ENCODE measurements around the gene CDH23.

Gene CDH23

DNA sequence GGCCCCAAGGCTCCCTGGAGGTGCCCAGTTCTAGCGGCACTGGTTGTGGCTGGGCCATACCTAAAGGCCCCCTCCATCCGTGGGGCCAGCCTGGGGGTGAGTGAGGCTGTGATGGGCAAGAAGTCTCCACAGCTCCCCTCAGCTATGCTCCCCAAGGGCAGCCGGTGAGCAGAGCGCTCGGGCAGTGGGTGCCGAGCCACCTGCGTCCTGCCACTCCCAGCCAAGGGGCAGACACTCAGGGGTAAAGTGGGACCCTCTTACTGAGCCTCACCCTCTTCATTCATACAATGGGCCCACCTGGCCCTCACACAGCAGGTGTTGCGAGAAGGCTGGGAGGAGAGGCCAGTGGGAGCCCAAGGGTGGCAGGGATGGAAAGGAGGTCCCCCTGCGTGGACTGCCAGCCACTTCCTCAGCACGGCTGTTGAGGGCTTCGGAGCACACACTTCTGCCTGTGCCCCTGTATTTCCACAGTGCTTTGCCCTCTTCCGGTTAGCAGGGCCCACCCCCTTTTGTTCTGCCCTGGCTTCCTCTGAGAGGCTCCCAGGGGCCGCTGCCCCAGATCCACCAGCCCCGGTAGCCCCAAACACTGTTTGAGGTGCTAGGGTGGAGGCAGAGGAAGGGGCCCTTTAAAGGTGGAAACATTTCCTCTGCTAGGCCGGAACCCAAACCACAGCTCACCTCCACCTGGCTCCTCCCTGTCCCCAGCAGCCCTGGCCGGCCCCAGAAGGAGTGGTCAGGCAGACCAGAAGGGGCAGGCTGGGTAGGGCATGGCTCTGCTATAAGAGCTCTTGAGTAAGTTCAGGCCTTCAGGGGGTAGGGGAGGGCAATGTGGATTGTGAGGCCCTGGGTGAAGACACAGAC, 339.2 kb downstream of the CDH23 start:
- DNase-seq, result no peak

DNA sequence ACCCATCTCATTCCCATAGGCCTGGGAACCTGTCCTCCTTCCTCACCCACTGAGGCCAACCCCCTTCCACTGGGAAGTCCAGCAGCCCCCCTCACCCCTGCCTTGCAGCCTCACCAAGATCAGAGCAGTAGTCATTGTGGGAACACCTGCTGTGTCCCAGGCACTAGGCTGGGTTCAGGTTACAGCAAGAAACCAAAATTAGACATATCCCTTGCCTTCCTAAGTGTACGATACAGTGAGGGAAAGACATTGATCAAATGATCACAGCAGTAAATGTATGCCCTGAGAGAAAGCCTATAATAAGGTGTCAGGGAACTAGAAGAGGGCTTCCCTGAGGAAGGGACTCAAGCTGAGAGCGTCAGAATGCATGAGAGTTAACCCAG, 339.8 kb downstream of the CDH23 start:
- DNase-seq, result no peak

DNA sequence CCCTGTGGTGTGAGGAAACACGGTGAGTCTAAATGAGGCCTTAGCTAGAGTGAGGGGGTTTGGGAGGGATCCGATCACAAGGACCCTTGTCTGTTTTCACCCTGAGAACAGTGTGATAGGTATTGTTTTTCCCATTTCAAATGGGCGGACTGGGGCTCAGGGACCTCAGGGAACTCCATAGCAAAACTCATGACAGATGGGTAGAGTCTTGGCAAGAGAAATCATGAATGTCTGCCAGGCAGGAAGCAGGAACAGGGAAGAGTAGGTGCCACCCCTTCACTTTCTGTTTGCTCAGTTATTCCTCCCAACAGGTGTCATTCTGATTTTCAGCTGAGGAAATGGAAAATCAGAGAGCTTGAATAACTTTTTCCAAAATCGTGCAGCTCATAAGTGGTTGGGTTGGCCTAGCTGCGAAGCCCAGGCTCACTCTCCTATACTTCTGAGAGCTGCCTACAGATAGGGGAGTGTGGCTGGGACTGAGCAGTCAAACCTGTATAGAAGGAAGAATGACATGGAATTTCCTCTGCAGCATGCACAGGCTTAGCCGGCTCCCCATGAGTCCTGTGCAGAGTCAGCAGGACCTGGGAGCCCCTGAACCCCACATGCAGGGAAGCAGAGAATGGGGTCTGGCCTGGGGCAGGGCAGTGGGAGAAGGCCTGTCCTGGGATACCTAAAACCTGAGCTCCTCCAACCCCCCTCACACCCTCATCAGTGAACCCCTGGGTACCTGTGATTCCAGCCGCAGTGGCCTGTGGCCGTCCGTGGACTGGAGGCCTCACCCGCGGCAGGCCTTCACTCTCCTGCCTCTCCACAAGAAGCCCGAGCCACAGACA, 340.5 kb downstream of the CDH23 start:
- DNase-seq, result no peak

DNA sequence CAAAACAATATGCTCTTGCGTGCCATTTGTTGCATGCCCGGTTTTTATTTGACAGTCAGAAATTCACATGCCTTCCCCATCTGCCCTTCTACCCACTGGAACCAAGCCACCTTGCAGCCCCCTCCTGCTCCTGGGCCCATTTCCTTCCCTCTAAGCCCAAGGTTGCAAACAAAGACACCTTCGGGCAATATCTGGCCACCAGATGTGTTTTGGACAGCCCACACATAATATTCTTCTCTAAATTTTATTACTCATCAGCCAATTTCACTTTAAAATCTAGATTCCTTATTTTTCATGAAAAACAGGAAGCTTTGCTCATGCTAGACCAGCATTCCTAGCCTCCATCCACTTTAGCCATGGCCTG, 341.1 kb downstream of the CDH23 start:
- DNase-seq, result no peak

DNA sequence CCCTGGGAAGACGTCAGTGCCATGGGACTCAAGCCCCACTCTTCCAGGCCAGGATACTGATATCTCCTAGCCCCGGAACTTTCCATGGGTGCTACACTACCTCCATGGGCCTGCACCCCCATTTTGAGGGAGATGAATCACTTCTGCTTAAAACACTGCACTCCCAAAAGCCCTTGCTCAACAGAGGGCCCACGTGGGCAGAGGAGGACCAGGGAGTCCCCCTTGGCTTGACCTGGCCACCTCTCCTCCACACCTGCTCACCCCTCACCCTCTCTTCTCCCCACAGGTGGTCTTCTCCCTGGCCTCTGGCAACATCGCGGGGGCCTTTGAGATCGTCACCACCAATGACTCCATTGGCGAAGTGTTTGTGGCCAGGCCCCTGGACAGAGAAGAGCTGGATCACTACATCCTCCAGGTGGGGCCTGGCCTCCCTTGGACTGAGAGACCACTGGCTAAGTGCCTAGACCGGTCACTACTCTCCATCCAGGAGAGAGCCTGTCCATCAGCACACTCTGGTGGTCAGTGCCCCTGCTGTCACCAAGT, 342.7 kb downstream of the CDH23 start:
- DNase-seq, result no peak

DNA sequence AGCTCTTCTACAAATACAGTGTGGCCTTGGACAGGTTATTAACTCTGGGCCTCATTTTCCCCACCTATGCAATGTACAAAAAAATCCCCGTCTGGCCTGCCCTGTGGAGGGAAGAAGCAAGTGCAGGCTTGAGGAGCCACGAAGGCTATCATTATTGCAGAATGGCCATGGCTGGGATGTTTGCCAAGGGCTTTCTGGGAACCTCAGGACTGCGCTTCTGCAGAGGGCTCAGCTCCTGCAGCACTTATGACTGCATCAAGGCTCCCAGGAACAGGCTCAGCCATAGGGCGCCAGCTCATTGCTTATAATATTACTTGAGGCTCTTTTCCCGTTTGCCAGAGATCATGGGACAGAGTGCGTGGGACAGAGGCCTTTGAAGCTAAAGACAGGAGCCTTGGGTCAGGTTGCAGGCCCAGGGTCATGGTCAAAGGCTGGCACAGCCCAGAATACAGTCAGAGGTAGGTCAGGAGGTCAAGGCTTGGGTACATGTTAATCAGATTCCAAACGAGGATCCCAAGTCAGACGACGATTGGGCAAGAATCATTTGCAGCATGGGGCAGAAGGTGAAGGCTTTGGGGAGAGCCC, 343.4 kb downstream of the CDH23 start:
- no peak for DNase-seq

DNA sequence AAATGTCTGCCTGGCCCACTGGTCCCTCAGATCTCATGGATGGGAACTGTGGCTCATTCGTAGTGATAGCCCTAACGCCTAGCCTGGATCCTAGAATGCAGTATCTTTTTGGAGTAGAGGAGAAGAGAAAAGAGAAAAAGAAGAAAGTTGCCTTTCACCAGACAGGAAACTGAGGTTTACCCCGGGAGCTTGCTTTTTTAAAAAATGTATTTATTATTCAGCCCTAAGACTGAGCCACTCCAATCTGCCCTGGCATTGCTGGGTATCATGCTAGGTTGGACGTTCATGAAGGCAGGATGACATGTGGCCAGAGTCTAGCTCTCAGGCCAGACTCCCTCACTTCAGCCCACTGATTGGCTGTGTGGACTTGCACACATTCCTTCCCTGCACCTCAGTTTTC, 344.3 kb downstream of the CDH23 start:
- DNase-seq, result no peak

DNA sequence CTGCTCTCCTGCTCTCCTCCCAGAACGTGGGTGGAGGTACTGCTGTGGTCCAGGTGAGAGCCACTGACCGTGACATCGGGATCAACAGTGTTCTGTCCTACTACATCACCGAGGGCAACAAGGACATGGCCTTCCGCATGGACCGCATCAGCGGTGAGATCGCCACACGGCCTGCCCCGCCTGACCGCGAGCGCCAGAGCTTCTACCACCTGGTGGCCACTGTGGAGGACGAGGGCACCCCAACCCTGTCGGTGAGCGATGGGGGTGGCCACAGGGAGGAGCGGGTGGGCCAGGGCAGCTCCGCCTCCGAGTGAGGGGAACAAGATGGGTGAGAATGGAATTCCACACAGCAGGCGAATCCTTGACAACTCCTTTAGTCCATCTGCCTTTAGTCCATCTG, 345.0 kb downstream of the CDH23 start:
- no peak for DNase-seq

DNA sequence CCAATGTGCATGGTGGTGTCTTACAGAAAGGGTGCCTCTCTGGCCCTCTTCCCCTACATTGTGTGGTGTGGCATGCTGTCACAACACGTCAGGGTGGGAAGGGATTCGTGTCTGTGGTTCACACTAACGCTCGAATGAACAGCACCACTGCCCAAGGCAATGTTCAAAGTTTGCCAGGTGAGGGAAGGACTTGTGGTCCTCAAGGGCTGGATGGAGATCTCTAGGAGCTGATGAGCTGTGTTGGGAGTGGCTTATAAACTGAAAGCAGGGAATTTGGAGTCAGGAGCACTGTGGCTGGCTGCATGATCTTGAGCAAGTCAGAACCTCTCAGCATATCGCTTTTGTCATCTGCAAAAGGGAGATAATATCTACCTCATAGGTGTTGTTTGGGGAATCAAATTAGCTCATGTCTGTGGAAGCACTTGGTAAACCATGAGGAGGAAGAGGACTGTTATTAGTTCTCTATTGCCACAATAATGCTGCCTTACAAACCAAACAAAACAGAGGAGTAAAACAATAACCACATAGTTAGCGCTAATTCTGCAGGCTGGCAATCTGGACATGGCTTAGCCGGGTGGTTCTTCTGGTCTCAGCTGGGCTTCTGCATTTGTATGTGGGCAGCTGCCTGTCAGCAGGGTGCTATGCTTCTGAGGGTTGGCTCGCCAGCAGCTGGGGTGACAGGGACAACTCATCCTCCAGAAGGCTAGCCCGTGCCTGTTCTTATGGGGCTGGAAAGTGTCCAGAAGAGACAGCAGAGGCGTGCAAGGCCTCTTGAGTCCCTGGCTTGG, 345.8 kb downstream of the CDH23 start:
- no peak for DNase-seq

DNA sequence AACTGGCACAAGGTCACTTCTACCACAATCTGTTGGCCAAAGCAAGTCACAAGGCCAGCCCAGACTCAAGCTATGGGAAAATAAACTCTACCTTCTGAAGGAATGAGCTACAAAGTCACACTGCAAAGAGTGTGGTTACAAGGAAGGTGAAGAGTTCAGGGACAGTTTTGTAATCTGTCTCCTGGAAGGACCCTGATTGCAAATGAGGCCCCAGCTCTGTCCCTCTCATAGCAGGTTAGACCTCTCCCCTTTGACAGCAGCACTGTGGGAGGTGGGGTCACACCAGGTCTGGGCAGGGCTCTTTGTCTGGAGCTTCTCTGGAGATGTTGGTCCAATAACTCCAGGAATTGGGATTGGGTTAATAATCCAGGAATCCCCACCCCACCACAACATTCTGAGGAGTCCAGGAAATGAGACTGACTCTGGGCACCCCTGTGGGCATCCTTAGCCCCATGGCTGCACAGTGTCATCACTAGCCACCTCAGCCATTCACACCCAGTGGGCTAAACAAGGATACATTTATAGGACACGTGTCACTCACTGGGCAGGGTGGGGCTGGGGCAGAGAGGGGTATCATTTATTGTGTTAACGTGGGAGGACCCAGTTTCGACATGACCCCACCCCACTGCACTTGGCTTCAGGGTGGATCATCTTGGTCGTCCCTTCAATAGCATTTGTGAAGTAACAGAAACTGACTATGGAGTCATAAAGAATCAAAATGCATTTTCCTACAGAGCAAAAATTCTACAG, 346.5 kb downstream of the CDH23 start:
- no peak for DNase-seq

DNA sequence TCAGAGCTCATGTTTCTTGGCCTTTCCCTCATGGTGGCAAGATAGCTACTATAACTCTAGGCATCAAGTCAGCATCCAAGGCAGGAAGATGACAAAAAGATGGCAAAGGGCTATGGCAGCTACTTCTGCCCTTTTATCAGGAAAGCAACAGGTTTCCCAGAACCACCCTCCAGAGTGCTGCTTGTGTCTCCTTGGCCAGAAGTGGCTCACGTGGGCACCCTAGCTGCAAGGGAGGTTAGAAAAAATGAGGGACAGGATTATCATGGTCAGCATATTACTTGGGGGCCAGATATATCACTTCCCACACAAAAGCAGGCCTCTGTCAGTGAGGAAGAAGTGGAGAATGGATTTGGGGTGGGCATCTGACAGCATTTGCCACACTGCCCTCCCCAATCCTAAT, 347.1 kb downstream of the CDH23 start:
- DNase-seq, result no peak

DNA sequence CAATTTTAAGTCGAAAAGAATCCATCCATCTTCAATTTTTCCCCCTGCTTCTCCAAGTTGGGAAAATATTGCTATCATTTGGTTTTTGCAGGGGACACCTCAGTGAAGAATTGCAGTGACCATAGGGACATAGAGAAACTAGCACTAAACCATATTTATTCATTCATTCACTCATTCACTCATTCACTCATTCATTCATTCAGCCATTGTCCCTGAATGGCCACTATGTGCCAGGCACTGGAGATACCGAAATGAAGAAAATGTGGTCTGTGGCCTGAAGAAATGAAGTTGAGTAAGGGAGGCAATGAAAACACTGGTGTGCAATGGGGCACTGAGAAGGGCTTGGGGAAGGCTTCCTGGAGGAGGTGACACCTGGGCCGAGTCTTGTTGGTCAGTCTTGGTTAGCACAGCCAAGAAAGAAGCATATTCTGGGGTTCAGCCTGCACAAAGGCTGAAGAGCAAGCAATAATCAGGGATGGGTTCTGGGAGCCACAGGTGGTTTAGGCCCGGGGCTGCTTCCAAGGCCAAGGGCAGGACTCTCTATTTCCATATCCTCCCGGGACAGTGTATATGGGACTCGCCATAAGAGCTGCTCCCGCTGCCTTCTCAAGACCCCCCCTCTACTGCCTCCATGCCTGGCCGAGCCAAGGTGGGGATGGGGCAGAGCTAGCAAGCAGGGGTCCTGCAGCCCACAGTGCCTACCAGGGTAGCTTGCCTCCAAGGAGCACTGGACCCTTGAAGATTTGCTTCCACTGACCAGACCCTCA, 348.4 kb downstream of the CDH23 start:
- DNase-seq, result no peak

DNA sequence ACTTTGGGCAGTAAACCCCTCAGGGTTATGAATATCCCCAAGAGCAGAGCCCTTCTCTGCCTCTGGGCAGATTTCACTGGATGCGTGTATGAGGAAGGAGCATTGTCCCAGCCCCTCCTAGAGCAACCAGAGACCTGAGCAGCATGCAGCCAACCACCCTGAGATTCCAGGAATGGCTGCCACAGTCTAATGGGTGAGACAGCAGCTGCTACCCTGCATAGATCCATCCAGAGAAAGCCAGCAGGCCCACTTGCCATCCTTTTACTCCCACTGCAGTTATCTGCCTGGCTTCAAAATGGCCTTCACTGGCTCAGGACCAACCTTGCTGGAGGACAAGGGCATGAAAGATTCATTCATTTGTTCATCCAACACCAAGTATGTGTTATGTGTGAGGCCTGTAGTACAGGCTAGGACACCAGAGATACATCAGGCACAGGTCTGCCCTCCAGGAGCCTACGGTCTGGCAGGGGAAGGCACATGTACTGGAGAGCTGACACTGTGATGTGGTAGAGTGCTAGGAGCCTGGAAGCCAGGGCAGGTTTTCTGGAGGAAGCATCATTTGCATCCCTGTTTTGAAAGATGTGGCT, 349.0 kb downstream of the CDH23 start:
- DNase-seq, result no peak

DNA sequence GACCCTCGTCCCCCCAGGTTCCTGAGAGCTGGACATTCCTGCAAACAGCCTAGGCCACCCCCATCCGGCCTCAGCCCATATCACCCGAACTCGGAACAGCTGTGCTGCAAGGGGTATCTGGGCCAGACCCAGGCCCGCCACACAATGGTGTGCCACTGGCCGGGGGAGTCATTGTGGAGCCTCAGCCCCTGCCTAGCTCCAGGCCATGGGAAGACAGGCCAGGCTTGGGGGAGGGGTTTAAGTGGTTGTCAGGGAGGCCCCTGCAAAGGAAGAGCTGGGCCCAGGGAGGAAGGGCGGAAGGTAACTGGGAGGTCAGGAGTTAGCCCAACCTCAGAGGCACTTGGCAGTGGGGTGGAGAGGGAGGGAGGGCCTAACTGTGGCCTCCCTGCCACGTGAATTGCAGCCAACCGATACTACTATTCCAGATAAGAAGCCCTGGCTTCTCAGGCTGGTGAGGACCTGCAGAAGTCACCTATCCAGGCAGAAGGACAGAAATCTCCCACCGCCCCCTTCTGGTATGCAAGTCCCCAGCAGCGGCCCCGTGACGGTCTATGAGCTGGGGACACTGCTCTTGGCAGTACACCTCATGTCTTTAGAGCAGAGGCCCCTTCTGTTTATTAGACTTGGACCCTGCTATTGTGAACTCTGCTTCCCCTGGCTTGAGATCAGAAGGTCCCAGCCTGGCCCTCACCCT, 349.8 kb downstream of the CDH23 start:
- no peak for DNase-seq

DNA sequence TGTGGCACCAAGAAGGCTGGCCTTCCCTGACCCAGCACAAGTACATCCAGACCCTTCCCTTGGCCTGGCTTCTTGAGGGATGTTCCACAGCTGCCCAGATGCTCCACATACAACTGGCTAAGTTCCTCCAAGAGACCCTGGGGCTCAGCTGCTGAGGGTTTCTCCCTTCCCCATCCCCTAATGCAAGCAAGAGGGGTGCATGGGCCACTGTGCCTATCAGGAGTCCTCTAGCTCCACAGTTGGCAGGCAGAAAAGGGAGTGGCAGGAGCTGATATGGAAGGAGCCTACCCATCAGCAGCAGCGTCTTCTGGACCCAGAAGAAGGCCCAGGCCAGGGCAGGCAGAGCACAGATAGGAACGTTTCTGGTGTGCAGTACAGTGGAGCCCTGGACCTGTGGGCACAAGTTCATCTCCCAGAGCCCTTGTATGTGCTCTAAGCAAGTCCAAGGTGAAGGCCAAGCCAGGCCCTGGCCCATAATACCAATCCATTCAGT, 350.4 kb downstream of the CDH23 start:
- DNase-seq, result no peak

DNA sequence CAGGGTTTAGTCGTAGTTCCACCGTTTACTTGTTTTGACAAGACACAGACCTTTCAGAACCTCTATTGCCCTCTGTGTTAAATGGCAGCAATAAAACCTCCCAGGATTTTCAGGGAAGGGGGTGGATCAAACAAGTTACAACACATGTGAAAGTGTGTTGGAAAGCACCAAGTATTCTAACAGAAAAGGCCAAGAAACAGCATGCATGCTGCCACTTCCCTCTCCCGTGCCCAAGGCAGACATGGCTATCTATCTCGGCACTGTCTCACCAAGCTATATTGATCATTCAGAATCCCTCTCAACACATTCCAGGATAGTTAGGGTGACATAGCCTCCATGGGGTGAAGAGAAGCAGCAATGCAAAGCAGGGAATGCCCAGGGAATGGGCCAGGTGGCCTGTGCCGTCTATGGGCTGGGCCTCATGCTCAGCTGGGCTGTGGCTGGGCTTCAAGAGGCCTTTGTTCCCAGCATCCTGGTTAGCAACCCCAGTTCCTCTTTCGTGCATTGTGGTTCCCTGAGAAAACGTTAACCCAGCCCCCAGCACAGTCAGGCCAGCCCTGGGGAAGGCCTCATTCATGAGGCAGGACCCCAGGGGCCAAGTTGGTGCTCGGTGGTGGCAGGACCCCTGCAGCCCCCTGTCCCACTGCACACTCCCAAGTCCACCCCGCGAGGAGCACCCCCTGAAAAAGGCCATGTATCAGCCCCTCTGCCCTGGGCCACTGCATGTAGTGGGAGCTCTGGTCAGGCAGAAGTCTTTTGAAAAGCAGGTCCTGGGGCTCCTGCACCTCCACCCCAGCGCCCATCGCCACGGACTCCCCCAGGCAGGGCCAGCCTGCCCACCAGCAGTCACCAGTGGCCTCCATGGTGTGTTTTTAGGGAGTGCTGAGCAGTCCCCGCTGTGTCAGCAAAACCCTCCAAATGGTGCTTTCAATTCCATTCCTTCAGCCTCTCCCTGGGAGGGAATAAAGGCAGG, 351.1 kb downstream of the CDH23 start:
- DNase-seq, result no peak

DNA sequence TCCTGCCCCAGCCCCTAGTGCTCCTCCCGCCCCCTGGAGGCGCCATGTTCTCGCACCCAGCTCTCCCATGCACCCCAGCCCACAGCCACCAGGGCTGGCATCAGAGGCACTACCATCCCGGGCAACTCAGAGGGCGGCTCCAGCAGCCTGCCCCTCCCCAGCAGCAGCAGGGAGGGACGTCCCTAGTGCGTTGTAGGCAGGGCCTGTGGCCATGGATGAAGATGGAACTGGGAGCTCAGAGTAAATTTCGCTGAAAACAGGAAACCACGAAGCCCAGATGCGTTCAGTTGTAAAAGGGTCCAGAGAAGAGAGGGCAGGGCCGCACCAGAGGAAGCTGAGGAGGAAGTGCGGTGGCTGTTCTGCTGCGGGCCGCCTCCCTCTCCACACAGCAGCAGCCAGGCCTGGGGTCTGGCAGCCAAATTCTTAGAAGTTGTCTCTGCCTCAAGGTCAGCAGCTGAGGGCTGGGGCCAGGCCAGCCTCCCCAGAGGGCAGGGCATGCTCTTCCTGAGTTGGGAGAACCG, 352.0 kb downstream of the CDH23 start:
- DNase-seq, result no peak

DNA sequence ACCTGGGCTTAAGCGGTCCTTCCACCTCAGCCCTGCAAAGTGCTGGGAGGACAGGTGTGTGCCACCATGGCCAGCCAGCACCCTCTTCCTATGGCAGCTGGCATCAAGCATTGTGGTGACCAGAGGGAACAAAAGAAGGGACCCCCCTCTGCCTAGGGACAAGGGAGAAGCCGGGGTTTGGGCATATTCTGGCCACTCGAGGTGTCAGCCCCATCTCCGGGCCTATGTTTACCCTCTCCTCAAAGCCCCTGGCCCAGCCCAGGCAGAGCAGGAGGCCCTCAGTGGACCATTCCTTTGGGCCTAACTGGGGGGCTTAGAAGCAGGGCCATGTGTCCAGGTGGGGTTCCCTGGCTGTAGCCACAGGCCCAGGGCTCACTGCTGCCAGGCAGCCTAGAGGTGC, 352.7 kb downstream of the CDH23 start:
- no peak for DNase-seq
